DND-41 (cell line): ENCODE measurements around the gene FHAD1.
"Not testable (repeated sequence)": the region's sequence is repeated elsewhere in the genome, so short reads cannot be mapped to it uniquely, and the experiment has no call there.

ENCODE experiments used
- ATAC-seq: fragments of 200-7000 bp; cut with Tn5 transposase; 3 replicates; pipeline ENCODE4 v1.9.1; 2021; ENCODE audit warnings: low read depth; ENCODE audit not compliant: insufficient read depth
- DNase-seq: peaks from one replicate; pipeline ENCODE4 v3.0.0-alpha.2; 2020
- H2AFZ ChIP-seq: 2 replicates; pipeline ENCODE4 v1.6.0; 2012; ENCODE audit warnings: low read depth, low read length
- H3K27ac ChIP-seq: 2 replicates; pipeline ENCODE4 v1.5.1; 2012; ENCODE audit warnings: low read length, inconsistent platforms
- H3K27me3 ChIP-seq: fragments of 200-600 bp; sonication (generic); 2 replicates; pipeline ENCODE4 v1.6.0; 2012; ENCODE audit warnings: low read length, mild to moderate bottlenecking, inconsistent platforms; ENCODE audit not compliant: insufficient read depth, poor library complexity
- H3K36me3 ChIP-seq: 2 replicates; pipeline ENCODE4 v1.5.1; 2012; ENCODE audit warnings: low read length, inconsistent platforms; ENCODE audit not compliant: insufficient read depth
- H3K4me1 ChIP-seq: 2 replicates; pipeline ENCODE4 v1.5.1; 2012; ENCODE audit warnings: mild to moderate bottlenecking, low read length; ENCODE audit not compliant: insufficient read depth
- H3K4me2 ChIP-seq: 2 replicates; pipeline ENCODE4 v1.6.0; 2012; ENCODE audit warnings: mild to moderate bottlenecking, moderate library complexity, low read length, inconsistent platforms; ENCODE audit not compliant: insufficient read depth
- H3K4me3 ChIP-seq, 2 experiments: fragments of 200-600 bp in 1 of 2; shearing (Covaris generic) in 1 of 2; 2 replicates each; pipeline ENCODE4 v1.5.1; 2012 to 2016; ENCODE audit warnings: inconsistent platforms in 2 of 2, low read length in 2 of 2, mild to moderate bottlenecking in 2 of 2, low read depth in 1 of 2, moderate library complexity in 1 of 2
- H3K79me2 ChIP-seq: 2 replicates; pipeline ENCODE4 v1.6.0; 2012; ENCODE audit warnings: low read length, inconsistent platforms; ENCODE audit not compliant: insufficient read depth
- H3K9ac ChIP-seq: 2 replicates; pipeline ENCODE4 v1.6.0; 2012; ENCODE audit warnings: low read depth, mild to moderate bottlenecking, inconsistent platforms, low read length, moderate library complexity
- H3K9me3 ChIP-seq: 2 replicates; pipeline ENCODE4 v1.5.1; 2012; ENCODE audit warnings: low read length, moderate library complexity, mild to moderate bottlenecking, inconsistent platforms; ENCODE audit not compliant: insufficient read depth, severe bottlenecking
- H4K20me1 ChIP-seq: 2 replicates; pipeline ENCODE4 v1.6.0; 2012; ENCODE audit warnings: low read length; ENCODE audit not compliant: insufficient read depth
- CTCF ChIP-seq: IDR thresholded peaks from 2 replicates; pipeline ENCODE4 v1.5.1; 2012; ENCODE audit warnings: borderline replicate concordance, low read length, moderate library complexity, mild to moderate bottlenecking; ENCODE audit not compliant: poor library complexity, severe bottlenecking; ENCODE audit errors: extremely low read depth
- EZH2 ChIP-seq: IDR thresholded peaks from 3 replicates; pipeline ENCODE4 v1.6.1; 2012; ENCODE audit warnings: borderline replicate concordance, low read depth, mild to moderate bottlenecking, moderate library complexity, low read length, inconsistent platforms; ENCODE audit not compliant: severe bottlenecking

Gene FHAD1

DNA sequence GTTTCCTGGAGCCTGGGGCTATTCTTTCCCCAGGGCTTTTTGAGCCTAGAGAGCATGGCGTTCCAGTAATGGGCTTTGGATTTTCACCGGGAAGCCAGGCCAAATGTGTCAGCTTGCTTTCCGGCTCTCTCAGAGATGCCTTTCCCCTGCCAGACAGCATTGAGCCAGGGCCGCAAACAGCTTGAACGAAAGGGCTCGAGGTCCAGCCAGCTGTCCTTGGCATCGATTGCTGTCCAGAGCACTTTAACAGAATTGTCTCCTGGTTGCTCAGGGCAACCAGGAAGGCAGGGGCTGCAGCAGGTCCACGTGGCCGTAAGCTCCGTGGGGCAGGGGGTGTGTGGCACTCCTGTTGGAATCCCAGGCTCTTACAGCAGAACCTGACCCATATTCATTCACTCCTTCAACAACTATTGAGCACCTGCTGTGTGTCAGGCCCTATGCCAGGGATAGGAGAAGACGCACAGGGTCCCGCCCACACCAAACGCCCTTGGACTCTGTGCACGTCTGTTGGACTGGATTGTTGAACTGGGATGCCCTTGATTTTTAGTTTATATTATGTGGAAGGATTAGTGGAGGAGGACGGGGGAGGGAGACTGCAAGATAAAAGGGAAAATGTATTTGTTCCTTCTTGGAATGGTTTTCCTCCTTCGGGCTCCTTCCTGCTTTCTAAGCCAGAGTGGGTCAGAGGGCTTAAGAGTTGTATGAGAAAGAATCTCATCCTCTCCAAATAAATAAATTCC lies 123.9 kb downstream of the FHAD1 start:
- no peak overlapping the region for H3K27ac ChIP-seq
- no peaks in the 10 kb centered on the region for H3K9me3 ChIP-seq
- no peaks in the 10 kb centered on the region for H4K20me1 ChIP-seq
- no peak overlapping the region for H3K4me2 ChIP-seq
- no peaks in the 10 kb centered on the region for H3K79me2 ChIP-seq
- H3K9ac ChIP-seq: no peak overlapping the region
- H2AFZ ChIP-seq: no peak overlapping the region
- H3K4me3 ChIP-seq: no peak overlapping the region
- no peaks in the 10 kb centered on the region for H3K4me1 ChIP-seq
- H3K36me3 ChIP-seq: no peaks in the 10 kb centered on the region
- DNase-seq (no peak), ATAC-seq (no peak)
- no peak for TF ChIP-seq CTCF
- no peak for TF ChIP-seq EZH2
- peaks cover 3% of the 10 kb centered on the region for H3K27me3 ChIP-seq

GRCh38 chr1:15371610-15372545 lies 124.9 kb downstream of the FHAD1 start:
- no peak for DNase-seq

GRCh38 chr1:15378729-15379128 lies 131.7 kb downstream of the FHAD1 start:
- Histone ChIP-seq H3K4me2 (no peak overlapping the region), H3K4me1 (no peaks in the 10 kb centered on the region), H3K36me3 (no peaks in the 10 kb centered on the region), H4K20me1 (no peaks in the 10 kb centered on the region), H2AFZ (no peak overlapping the region), H3K27me3 (no peaks in the 10 kb centered on the region), H3K9ac (no peak overlapping the region), H3K27ac (no peak overlapping the region), H3K9me3 (no peaks in the 10 kb centered on the region), H3K79me2 (no peaks in the 10 kb centered on the region), H3K4me3 (no peak overlapping the region)
- ATAC-seq: no peak
- DNase-seq: no peak
- TF ChIP-seq EZH2: no peak
- TF ChIP-seq CTCF: no peak

More at GRCh38 chr1:15371610-15372545, 124.9 kb downstream of the FHAD1 start:
- Histone ChIP-seq H3K27ac (no peak overlapping the region), H3K27me3 (peaks cover 3% of the 10 kb centered on the region), H3K4me1 (no peaks in the 10 kb centered on the region), H3K4me3 (no peak overlapping the region), H2AFZ (no peak overlapping the region), H3K9ac (no peak overlapping the region), H3K36me3 (no peaks in the 10 kb centered on the region), H3K79me2 (no peaks in the 10 kb centered on the region), H3K9me3 (no peaks in the 10 kb centered on the region), H4K20me1 (no peaks in the 10 kb centered on the region), H3K4me2 (no peak overlapping the region)
- no peak for ATAC-seq
- TF ChIP-seq CTCF (no peak), EZH2 (no peak)

DNA sequence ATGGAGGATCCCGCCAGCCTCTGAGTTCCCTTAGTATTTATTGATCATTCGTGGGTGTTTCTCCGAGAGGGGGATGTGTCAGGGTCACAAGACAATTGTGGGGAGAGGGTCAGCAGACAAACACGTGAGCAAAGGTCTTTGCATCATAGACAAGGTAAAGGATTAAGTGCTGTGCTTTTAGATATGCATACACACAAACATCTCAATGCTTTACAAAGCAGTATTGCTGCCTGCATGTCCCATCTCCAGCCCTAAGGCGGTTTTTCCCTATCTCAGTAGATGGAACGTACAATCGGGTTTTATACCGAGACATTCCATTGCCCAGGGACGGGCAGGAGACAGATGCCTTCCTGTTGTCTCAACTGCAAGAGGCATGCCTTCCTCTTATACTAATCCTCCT lies 132.1 kb downstream of the FHAD1 start:
- not testable (repeated sequence) for H3K4me2 ChIP-seq, ATAC-seq, H3K9ac ChIP-seq

More for the DNA sequence above, 132.1 kb downstream of the FHAD1 start:
- H3K27ac ChIP-seq, H3K79me2 ChIP-seq, H3K4me3 ChIP-seq, H3K9me3 ChIP-seq, H3K36me3 ChIP-seq, H4K20me1 ChIP-seq, H2AFZ ChIP-seq, H3K27me3 ChIP-seq, H3K4me1 ChIP-seq, DNase-seq: not testable (repeated sequence)
